GM23338 (cell line): Measurements from ENCODE around the gene SNRPA1. TPM values are rescaled to one million over a fixed set of nuclear protein-coding genes. Genes with fewer than 3 reads are reported as not detected.

Experiments
- ATAC-seq: fragments of 200-7000 bp; cut with Tn5 transposase; 3 replicates; pipeline ENCODE4 v1.9.1; 2020
- DNase-seq: peaks from one replicate; pipeline ENCODE4 v3.0.0-alpha.2; 2015; ENCODE audit warnings: low spot score
- H2AFZ ChIP-seq: fragments of 200-600 bp; sonication (generic); 2 replicates; pipeline ENCODE4 v1.8.0; 2016; ENCODE audit warnings: antibody characterized with exemption, mild to moderate bottlenecking, moderate library complexity
- H3F3A ChIP-seq: fragments of 200-600 bp; sonication (generic); replicated peaks from 2 replicates; pipeline ENCODE4 v1.8.0; 2017; ENCODE audit warnings: antibody characterized with exemption, mixed run types, low read depth
- H3K27ac ChIP-seq: fragments of 200-600 bp; sonication (generic); 2 replicates; pipeline ENCODE4 v1.6.1; 2016; ENCODE audit warnings: low read depth
- H3K27me3 ChIP-seq: fragments of 200-600 bp; sonication (generic); 2 replicates; pipeline ENCODE4 v1.8.0; 2016; ENCODE audit warnings: mild to moderate bottlenecking, mixed run types, moderate library complexity; ENCODE audit not compliant: insufficient read depth
- H3K36me3 ChIP-seq: fragments of 200-600 bp; sonication (generic); 2 replicates; pipeline ENCODE4 v1.8.0; 2016; ENCODE audit warnings: mild to moderate bottlenecking; ENCODE audit not compliant: insufficient read depth
- H3K4me1 ChIP-seq: fragments of 200-600 bp; sonication (generic); 2 replicates; pipeline ENCODE4 v1.8.0; 2016; ENCODE audit warnings: mild to moderate bottlenecking, moderate library complexity; ENCODE audit not compliant: insufficient read depth
- H3K4me2 ChIP-seq: fragments of 200-600 bp; sonication (generic); 2 replicates; pipeline ENCODE4 v1.7.1; 2017; ENCODE audit warnings: mixed run types
- H3K4me3 ChIP-seq: fragments of 200-600 bp; sonication (generic); 2 replicates; pipeline ENCODE4 v1.6.1; 2016; ENCODE audit warnings: mixed run types
- H3K79me2 ChIP-seq: fragments of 200-600 bp; sonication (generic); replicated peaks from 2 replicates; pipeline ENCODE4 v1.8.0; 2017; ENCODE audit warnings: mild to moderate bottlenecking; ENCODE audit not compliant: insufficient read depth
- H3K9me2 ChIP-seq: fragments of 200-600 bp; sonication (generic); 2 replicates; pipeline ENCODE4 v1.8.0; 2017; ENCODE audit not compliant: insufficient read depth
- H4K20me1 ChIP-seq: fragments of 200-600 bp; sonication (generic); replicated peaks from 2 replicates; pipeline ENCODE4 v1.8.0; 2017; ENCODE audit warnings: mild to moderate bottlenecking; ENCODE audit not compliant: insufficient read depth
- H3K27ac Mint-ChIP-seq: 2 replicates; pipeline ENCODE4 v1.8.0; 2020; ENCODE audit warnings: inconsistent platforms, mild to moderate bottlenecking, moderate library complexity, mixed read lengths
- H3K27me3 Mint-ChIP-seq: 3 replicates; pipeline ENCODE4 v1.8.0; 2022; ENCODE audit warnings: low read depth, mild to moderate bottlenecking, moderate library complexity, mixed read lengths, inconsistent platforms; ENCODE audit not compliant: insufficient read depth, poor library complexity
- H3K36me3 Mint-ChIP-seq: 3 replicates; pipeline ENCODE4 v1.8.0; 2021; ENCODE audit warnings: low read depth, mild to moderate bottlenecking, inconsistent platforms, moderate library complexity, mixed read lengths
- H3K4me1 Mint-ChIP-seq: 3 replicates; pipeline ENCODE4 v1.8.0; 2020; ENCODE audit warnings: mild to moderate bottlenecking, inconsistent platforms, mixed read lengths
- H3K4me3 Mint-ChIP-seq: 3 replicates; pipeline ENCODE4 v1.8.0; 2021; ENCODE audit warnings: moderate library complexity, mild to moderate bottlenecking, inconsistent platforms, mixed read lengths
- H3K9me3 Mint-ChIP-seq: 3 replicates; pipeline ENCODE4 v1.8.0; 2020; ENCODE audit warnings: moderate library complexity, mild to moderate bottlenecking, inconsistent platforms, mixed read lengths
- CREB1 ChIP-seq: fragments of 250-450 bp; sonication (Bioruptor Pico); IDR thresholded peaks from 2 replicates; pipeline ENCODE4 v1.5.0; 2020; ENCODE audit warnings: low read depth, mild to moderate bottlenecking, moderate library complexity
- CTCF ChIP-seq, 2 experiments: fragments of 200-600 bp in 1 of 2; sonication (generic) in 1 of 2; conservative IDR thresholded peaks; 2 replicates each; pipeline versions ENCODE4 v1.5.1 to v1.6.1; 2016 to 2017; ENCODE audit warnings: antibody characterized with exemption in 2 of 2, low read depth in 2 of 2, mild to moderate bottlenecking in 2 of 2, moderate library complexity in 1 of 2
- EZH2 ChIP-seq: fragments of 200-600 bp; sonication (generic); IDR thresholded peaks from one replicate; pipeline ENCODE4 v1.8.0; 2017; ENCODE audit warnings: antibody characterized with exemption, mild to moderate bottlenecking, low read depth; ENCODE audit not compliant: unreplicated experiment
- EZH2phosphoT487 ChIP-seq: fragments of 200-600 bp; sonication (generic); IDR thresholded peaks from one replicate; pipeline ENCODE4 v1.8.1; 2018; ENCODE audit warnings: antibody characterized with exemption; ENCODE audit not compliant: unreplicated experiment
- JUNB ChIP-seq: IDR thresholded peaks from one replicate; pipeline ENCODE4 v1.6.1; 2016; ENCODE audit warnings: antibody characterized with exemption; ENCODE audit not compliant: unreplicated experiment
- NANOG ChIP-seq: IDR thresholded peaks from 2 replicates; pipeline ENCODE4 v1.6.1; 2016; ENCODE audit warnings: antibody characterized with exemption, borderline replicate concordance
- REST ChIP-seq: IDR thresholded peaks from one replicate; pipeline ENCODE4 v1.6.1; 2018; ENCODE audit warnings: antibody characterized with exemption; ENCODE audit not compliant: unreplicated experiment
- STAT1 ChIP-seq: IDR thresholded peaks from one replicate; pipeline ENCODE4 v1.6.1; 2016; ENCODE audit warnings: antibody characterized with exemption; ENCODE audit not compliant: unreplicated experiment
- ZNF331 ChIP-seq: fragments of 250-450 bp; sonication (Bioruptor Pico); IDR thresholded peaks from 2 replicates; pipeline ENCODE4 v1.5.0; 2020; ENCODE audit warnings: low read depth, mild to moderate bottlenecking, moderate library complexity
- ZNF462 ChIP-seq: fragments of 250-450 bp; sonication (Bioruptor Pico); IDR thresholded peaks from 2 replicates; pipeline ENCODE4 v1.5.0; 2020; ENCODE audit warnings: mild to moderate bottlenecking, moderate library complexity
- polyA plus RNA-seq: library from polyadenylated mRNA; unstranded; fragments of >200 nt; fragmentation: Nextera tagmentation; extraction: Ambion mirVana; gene quantifications from 2 replicates; pipeline ENCODE4 v1.2.1, GENCODE V29; 2016
- total RNA-seq: library from RNA; depleted of rRNA; stranded (reverse); fragments of >200 nt; shearing (Covaris generic); gene quantifications from 2 replicates; pipeline ENCODE4 v1.2.3, GENCODE V29; 2014

SNRPA1 gene
- total and polyA plus RNA-seq, 2 experiments from 2014 or later, result 170 to 361 TPM

- DNase-seq (no peak), ATAC-seq (no peak)
- no peak overlapping the region for H2AFZ ChIP-seq
- Mint-ChIP-seq H3K9me3 (no peaks in the 10 kb centered on the region), H3K27me3 (peaks cover 3% of the 10 kb centered on the region), H3K27ac (no peak overlapping the region), H3K4me3 (no peak overlapping the region), H3K36me3 (peaks cover 33% of the 10 kb centered on the region), H3K4me1 (peaks cover 32% of the 10 kb centered on the region)
- H3K36me3 ChIP-seq, result peaks cover 6% of the 10 kb centered on the region; the same call in 1 of the 2 replicates
- H3K79me2 ChIP-seq, result peaks cover 100% of the 10 kb centered on the region
- H3K4me1 ChIP-seq, result peaks cover 23% of the 10 kb centered on the region
- H3K4me3 ChIP-seq, result no peak overlapping the region
- H3F3A ChIP-seq, result no peaks in the 10 kb centered on the region
- peaks cover 55% of the 10 kb centered on the region for H4K20me1 ChIP-seq
- no peak overlapping the region for H3K27ac ChIP-seq
- no peak overlapping the region for H3K4me2 ChIP-seq
- TF ChIP-seq REST, result no peak
- TF ChIP-seq NANOG, result no peak
- no peak for TF ChIP-seq ZNF331 (CRISPR knock-in tag)
- TF ChIP-seq STAT1, result no peak
- no peak for TF ChIP-seq CREB1 (CRISPR knock-in tag)
- no peaks in the 10 kb centered on the region for H3K9me2 ChIP-seq
- no peaks in the 10 kb centered on the region for H3K27me3 ChIP-seq
These were observed 57.8 kb downstream of the SNRPA1 start for GRCh38 chr15:101237251-101237650.

GRCh38 chr15:101233651-101234280, 61.3 kb downstream of the SNRPA1 start:
- Histone ChIP-seq H3K79me2 (peaks cover 100% of the 10 kb centered on the region), H3K4me1 (no peaks in the 10 kb centered on the region), H3K9me2 (no peaks in the 10 kb centered on the region), H4K20me1 (peaks cover 44% of the 10 kb centered on the region), H3K4me2 (no peak overlapping the region), H2AFZ (no peak overlapping the region), H3F3A (no peaks in the 10 kb centered on the region), H3K27ac (0 out of 2 replicates have a peak overlapping the region, but pooled peaks have one; percentile 10), H3K27me3 (no peaks in the 10 kb centered on the region), H3K4me3 (no peak overlapping the region), H3K36me3 (peaks cover 11% of the 10 kb centered on the region; the same call in 1 of the 2 replicates)
- no peak overlapping the region for H3K4me3 Mint-ChIP-seq
- no peaks in the 10 kb centered on the region for H3K9me3 Mint-ChIP-seq
- peaks cover 6% of the 10 kb centered on the region for H3K27me3 Mint-ChIP-seq
- DNase-seq, result no peak
- H3K36me3 Mint-ChIP-seq, result peaks cover 33% of the 10 kb centered on the region
- no peak for ATAC-seq
- H3K27ac Mint-ChIP-seq, result 0 out of 2 replicates have a peak overlapping the region, but pooled peaks have one; percentile 1
- peaks cover 17% of the 10 kb centered on the region for H3K4me1 Mint-ChIP-seq
- TF ChIP-seq EZH2phosphoT487 (no peak), CREB1 (CRISPR knock-in tag) (no peak), JUNB (no peak), EZH2 (no peak), CTCF (conservative IDR thresholded peaks at IDR 0.05; ENCODE audit: low read depth in 2 of 2) (no peak), ZNF462 (no peak)
